HepG2 (cell line): ENCODE measurements around the gene BTBD17. TPM values are rescaled to one million over a fixed set of nuclear protein-coding genes. Genes with fewer than 3 reads are reported as not detected.
A peak's percentile ranks its signal among the peaks of the same experiment; 100 is the strongest.

Experiments used
- ASH2L ChIP-seq: fragments of 300-600, 200-600 bp; sonication (generic); IDR thresholded peaks from 2 replicates; pipeline ENCODE4 v1.7.0; 2017; ENCODE audit warnings: low read depth, mild to moderate bottlenecking, moderate library complexity, mixed read lengths, low read length; ENCODE audit not compliant: insufficient read length
- CBX5 ChIP-seq: sonication (generic); formaldehyde crosslinking; IDR thresholded peaks from 2 replicates; pipeline ENCODE4 v1.4.0; 2020; ENCODE audit warnings: missing genetic modification reagents, borderline replicate concordance
- HMG20A ChIP-seq: IDR thresholded peaks from 2 replicates; pipeline ENCODE4 v1.6.1; 2016; ENCODE audit warnings: borderline replicate concordance
- MAFF ChIP-seq: IDR thresholded peaks from 2 replicates; pipeline ENCODE4 v1.6.1; 2011; ENCODE audit warnings: low read depth, low read length, improper control_type of control experiment
- MBD4 ChIP-seq: IDR thresholded peaks from 2 replicates; pipeline ENCODE4 v1.6.1; 2012; ENCODE audit warnings: low read length, inconsistent platforms, borderline replicate concordance
- MIER2 ChIP-seq: IDR thresholded peaks from 2 replicates; pipeline ENCODE4 v1.6.1; 2016; ENCODE audit warnings: missing biosample characterization, missing genetic modification reagents
- NAIF1 ChIP-seq: sonication (generic); formaldehyde crosslinking; IDR thresholded peaks from 2 replicates; pipeline ENCODE4 v1.5.0; 2020; ENCODE audit warnings: mild to moderate bottlenecking, missing genetic modification reagents, borderline replicate concordance
- NFATC3 ChIP-seq: sonication (generic); formaldehyde crosslinking; IDR thresholded peaks from 2 replicates; pipeline ENCODE4 v1.5.1; 2020; ENCODE audit warnings: mild to moderate bottlenecking, missing genetic modification reagents
- PAF1 ChIP-seq: IDR thresholded peaks from 2 replicates; pipeline ENCODE4 v1.6.1; 2016; ENCODE audit warnings: missing genetic modification reagents, missing compliant biosample characterization
- REXO4 ChIP-seq: sonication (generic); formaldehyde crosslinking; IDR thresholded peaks from 2 replicates; pipeline ENCODE4 v1.8.0; 2022; ENCODE audit warnings: missing genetic modification reagents, mild to moderate bottlenecking, borderline replicate concordance
- RFXANK ChIP-seq: IDR thresholded peaks from 2 replicates; pipeline ENCODE4 v1.6.1; 2016
- SAP130 ChIP-seq: IDR thresholded peaks from 2 replicates; pipeline ENCODE4 v1.6.1; 2016; ENCODE audit warnings: low read depth
- SATB2 ChIP-seq: sonication (generic); formaldehyde crosslinking; IDR thresholded peaks from 2 replicates; pipeline ENCODE4 v1.5.0; 2020; ENCODE audit warnings: missing genetic modification reagents
- TBL1XR1 ChIP-seq: fragments of 150-350 bp; IDR thresholded peaks from 2 replicates; pipeline ENCODE4 v1.6.1; 2014; ENCODE audit warnings: borderline replicate concordance, low read length; ENCODE audit not compliant: partially characterized antibody
- ZBTB7A ChIP-seq: sonication (generic); formaldehyde crosslinking; IDR thresholded peaks from 2 replicates; pipeline ENCODE4 v1.8.0; 2022; ENCODE audit warnings: mild to moderate bottlenecking, missing genetic modification reagents
- ZFAT ChIP-seq: sonication (generic); formaldehyde crosslinking; conservative IDR thresholded peaks from 2 replicates; pipeline ENCODE4 v1.8.1; 2023; ENCODE audit warnings: missing genetic modification reagents, inconsistent platforms
- ZFP37 ChIP-seq: sonication (generic); formaldehyde crosslinking; IDR thresholded peaks from 2 replicates; pipeline ENCODE4 v1.4.0; 2020; ENCODE audit warnings: missing genetic modification reagents, borderline replicate concordance
- ZKSCAN5 ChIP-seq: sonication (generic); formaldehyde crosslinking; IDR thresholded peaks from 2 replicates; pipeline ENCODE4 v1.5.1; 2020; ENCODE audit warnings: mild to moderate bottlenecking, missing genetic modification reagents
- ZMAT3 ChIP-seq: sonication (generic); formaldehyde crosslinking; conservative IDR thresholded peaks from 2 replicates; pipeline ENCODE4 v1.7.0; 2021; ENCODE audit warnings: missing genetic modification reagents
- ZNF136 ChIP-seq: sonication (generic); formaldehyde crosslinking; IDR thresholded peaks from 2 replicates; pipeline ENCODE4 v1.8.1; 2022; ENCODE audit warnings: low read depth, mild to moderate bottlenecking, moderate library complexity, missing genetic modification reagents
- ZNF17 ChIP-seq: sonication (generic); formaldehyde crosslinking; IDR thresholded peaks from 2 replicates; pipeline ENCODE4 v1.5.0; 2020; ENCODE audit warnings: mild to moderate bottlenecking, missing genetic modification reagents
- ZNF547 ChIP-seq: sonication (generic); formaldehyde crosslinking; IDR thresholded peaks from 2 replicates; pipeline ENCODE4 v1.5.1; 2020; ENCODE audit warnings: mild to moderate bottlenecking, missing genetic modification reagents
- ZNF775 ChIP-seq: sonication (generic); formaldehyde crosslinking; IDR thresholded peaks from 2 replicates; pipeline ENCODE4 v1.4.0; 2020; ENCODE audit warnings: missing genetic modification reagents, mild to moderate bottlenecking, moderate library complexity, borderline replicate concordance
- polyA plus RNA-seq, 8 experiments: library from polyadenylated mRNA; depleted of rRNA in 3 of 8; stranded (reverse) in 7 of 8; unstranded in 1 of 8; fragments of >200 nt; fragmentation: Illumina TruSeq in 4 of 8; extraction: Trizol in 4 of 8; gene quantifications; 2 replicates each; pipeline versions ENCODE4 v1.2.1 to v1.2.3, GENCODE V29; 2011 to 2016; ENCODE audit warnings: low read depth in 4 of 8, missing spikeins in 1 of 8, mixed read lengths in 1 of 8; ENCODE audit not compliant: insufficient read depth in 1 of 8
- total RNA-seq, 5 experiments: library from RNA; depleted of rRNA; stranded (reverse); fragments of >200 nt; fragmentation: Illumina TruSeq; extraction: Trizol; gene quantifications; 2 replicates each; pipeline ENCODE4 v1.2.3, GENCODE V29; 2016; ENCODE audit warnings: low read depth in 1 of 5
- TF ChIP-seq, protein P1 (sequence below): IDR thresholded peaks from 2 replicates; pipeline ENCODE4 v1.6.1; 2016; ENCODE audit warnings: low read depth, borderline replicate concordance
- TF ChIP-seq, protein P2 (sequence below): sonication (generic); formaldehyde crosslinking; IDR thresholded peaks from 2 replicates; pipeline ENCODE4 v1.5.0; 2020; ENCODE audit warnings: mild to moderate bottlenecking, missing genetic modification reagents
- TF ChIP-seq, protein P3 (sequence below): sonication (generic); formaldehyde crosslinking; IDR thresholded peaks from 2 replicates; pipeline ENCODE4 v1.4.0; 2020; ENCODE audit warnings: missing genetic modification reagents
- TF ChIP-seq, protein P4 (sequence below): sonication (generic); formaldehyde crosslinking; IDR thresholded peaks from 2 replicates; pipeline ENCODE4 v1.4.0; 2020; ENCODE audit warnings: missing genetic modification reagents

BTBD17 gene
- total and polyA plus RNA-seq, 2 of the 13 experiments (the other 11 are each of a cell fraction or from before 2014, with no cell fraction given) = not detected

DNA sequence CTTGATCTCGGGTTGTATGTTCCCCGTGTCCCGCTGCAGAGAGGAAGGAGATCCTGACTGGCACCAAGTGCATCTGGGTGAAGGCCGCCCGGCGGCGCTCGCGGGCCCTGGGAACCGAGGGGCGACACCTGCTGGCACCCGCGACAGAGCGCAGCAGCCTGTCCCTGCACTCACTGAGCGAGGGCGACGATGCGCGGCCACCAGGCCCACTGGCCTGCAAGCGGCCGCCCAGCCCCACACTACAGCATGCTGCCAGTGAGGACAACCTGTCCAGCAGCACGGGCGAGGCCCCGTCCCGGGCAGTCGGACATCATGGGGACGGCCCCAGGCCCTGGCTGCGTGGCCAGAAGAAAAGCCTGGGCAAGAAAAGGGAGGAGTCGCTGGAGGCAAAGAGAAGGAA, 7.5 kb downstream of the BTBD17 start (continued):
- TF ChIP-seq ZNF17 (CRISPR knock-in tag) = no peak
- TF ChIP-seq REXO4 (CRISPR knock-in tag) = no peak
- TF ChIP-seq, protein P1, sequence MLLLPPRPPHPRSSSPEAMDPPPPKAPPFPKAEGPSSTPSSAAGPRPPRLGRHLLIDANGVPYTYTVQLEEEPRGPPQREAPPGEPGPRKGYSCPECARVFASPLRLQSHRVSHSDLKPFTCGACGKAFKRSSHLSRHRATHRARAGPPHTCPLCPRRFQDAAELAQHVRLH (CRISPR knock-in tag) = peak; percentile 99
- TF ChIP-seq NFATC3 (CRISPR knock-in tag) = no peak
- TF ChIP-seq ZBTB7A = no peak
- no peak for TF ChIP-seq MBD4
- no peak for TF ChIP-seq ZMAT3 (CRISPR knock-in tag)
- no peak for TF ChIP-seq ZNF136 (CRISPR knock-in tag)
- no peak for TF ChIP-seq RFXANK (CRISPR knock-in tag)
- no peak for TF ChIP-seq SATB2 (CRISPR knock-in tag)
- peak; percentile 54; the same call in 1 of the 2 replicates for TF ChIP-seq MIER2 (CRISPR knock-in tag)
- TF ChIP-seq ZKSCAN5 (CRISPR knock-in tag) = no peak
- TF ChIP-seq, protein P2, sequence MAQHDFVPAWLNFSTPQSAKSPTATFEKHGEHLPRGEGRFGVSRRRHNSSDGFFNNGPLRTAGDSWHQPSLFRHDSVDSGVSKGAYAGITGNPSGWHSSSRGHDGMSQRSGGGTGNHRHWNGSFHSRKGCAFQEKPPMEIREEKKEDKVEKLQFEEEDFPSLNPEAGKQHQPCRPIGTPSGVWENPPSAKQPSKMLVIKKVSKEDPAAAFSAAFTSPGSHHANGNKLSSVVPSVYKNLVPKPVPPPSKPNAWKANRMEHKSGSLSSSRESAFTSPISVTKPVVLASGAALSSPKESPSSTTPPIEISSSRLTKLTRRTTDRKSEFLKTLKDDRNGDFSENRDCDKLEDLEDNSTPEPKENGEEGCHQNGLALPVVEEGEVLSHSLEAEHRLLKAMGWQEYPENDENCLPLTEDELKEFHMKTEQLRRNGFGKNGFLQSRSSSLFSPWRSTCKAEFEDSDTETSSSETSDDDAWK = no peak
- no peak for TF ChIP-seq ZFAT (CRISPR knock-in tag)
- no peak for TF ChIP-seq ZNF775
- no peak for TF ChIP-seq SAP130 (CRISPR knock-in tag)
- TF ChIP-seq, protein P3, sequence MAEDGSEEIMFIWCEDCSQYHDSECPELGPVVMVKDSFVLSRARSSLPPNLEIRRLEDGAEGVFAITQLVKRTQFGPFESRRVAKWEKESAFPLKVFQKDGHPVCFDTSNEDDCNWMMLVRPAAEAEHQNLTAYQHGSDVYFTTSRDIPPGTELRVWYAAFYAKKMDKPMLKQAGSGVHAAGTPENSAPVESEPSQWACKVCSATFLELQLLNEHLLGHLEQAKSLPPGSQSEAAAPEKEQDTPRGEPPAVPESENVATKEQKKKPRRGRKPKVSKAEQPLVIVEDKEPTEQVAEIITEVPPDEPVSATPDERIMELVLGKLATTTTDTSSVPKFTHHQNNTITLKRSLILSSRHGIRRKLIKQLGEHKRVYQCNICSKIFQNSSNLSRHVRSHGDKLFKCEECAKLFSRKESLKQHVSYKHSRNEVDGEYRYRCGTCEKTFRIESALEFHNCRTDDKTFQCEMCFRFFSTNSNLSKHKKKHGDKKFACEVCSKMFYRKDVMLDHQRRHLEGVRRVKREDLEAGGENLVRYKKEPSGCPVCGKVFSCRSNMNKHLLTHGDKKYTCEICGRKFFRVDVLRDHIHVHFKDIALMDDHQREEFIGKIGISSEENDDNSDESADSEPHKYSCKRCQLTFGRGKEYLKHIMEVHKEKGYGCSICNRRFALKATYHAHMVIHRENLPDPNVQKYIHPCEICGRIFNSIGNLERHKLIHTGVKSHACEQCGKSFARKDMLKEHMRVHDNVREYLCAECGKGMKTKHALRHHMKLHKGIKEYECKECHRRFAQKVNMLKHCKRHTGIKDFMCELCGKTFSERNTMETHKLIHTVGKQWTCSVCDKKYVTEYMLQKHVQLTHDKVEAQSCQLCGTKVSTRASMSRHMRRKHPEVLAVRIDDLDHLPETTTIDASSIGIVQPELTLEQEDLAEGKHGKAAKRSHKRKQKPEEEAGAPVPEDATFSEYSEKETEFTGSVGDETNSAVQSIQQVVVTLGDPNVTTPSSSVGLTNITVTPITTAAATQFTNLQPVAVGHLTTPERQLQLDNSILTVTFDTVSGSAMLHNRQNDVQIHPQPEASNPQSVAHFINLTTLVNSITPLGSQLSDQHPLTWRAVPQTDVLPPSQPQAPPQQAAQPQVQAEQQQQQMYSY (CRISPR knock-in tag) = no peak
- TF ChIP-seq, protein P4, sequence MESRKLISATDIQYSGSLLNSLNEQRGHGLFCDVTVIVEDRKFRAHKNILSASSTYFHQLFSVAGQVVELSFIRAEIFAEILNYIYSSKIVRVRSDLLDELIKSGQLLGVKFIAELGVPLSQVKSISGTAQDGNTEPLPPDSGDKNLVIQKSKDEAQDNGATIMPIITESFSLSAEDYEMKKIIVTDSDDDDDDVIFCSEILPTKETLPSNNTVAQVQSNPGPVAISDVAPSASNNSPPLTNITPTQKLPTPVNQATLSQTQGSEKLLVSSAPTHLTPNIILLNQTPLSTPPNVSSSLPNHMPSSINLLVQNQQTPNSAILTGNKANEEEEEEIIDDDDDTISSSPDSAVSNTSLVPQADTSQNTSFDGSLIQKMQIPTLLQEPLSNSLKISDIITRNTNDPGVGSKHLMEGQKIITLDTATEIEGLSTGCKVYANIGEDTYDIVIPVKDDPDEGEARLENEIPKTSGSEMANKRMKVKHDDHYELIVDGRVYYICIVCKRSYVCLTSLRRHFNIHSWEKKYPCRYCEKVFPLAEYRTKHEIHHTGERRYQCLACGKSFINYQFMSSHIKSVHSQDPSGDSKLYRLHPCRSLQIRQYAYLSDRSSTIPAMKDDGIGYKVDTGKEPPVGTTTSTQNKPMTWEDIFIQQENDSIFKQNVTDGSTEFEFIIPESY (CRISPR knock-in tag) = peak; percentile 55
- TF ChIP-seq ZNF547 (CRISPR knock-in tag) = no peak
- TF ChIP-seq ASH2L = no peak
- TF ChIP-seq CBX5 = no peak
- TF ChIP-seq PAF1 (CRISPR knock-in tag) = no peak
- no peak for TF ChIP-seq NAIF1 (CRISPR knock-in tag)
- TF ChIP-seq TBL1XR1 = no peak
- no peak for TF ChIP-seq MAFF
- no peak for TF ChIP-seq ZFP37
- TF ChIP-seq HMG20A (CRISPR knock-in tag) = no peak
